DMS153 treated with DMSO at 0.1 percent for 48 hours (cell line): ENCODE results near the gene ASIC4.

Experiments
- DNase-seq: peaks from one replicate; lab custom pipeline; 2025; ENCODE audit not compliant: unreplicated experiment; lab: John Stamatoyannopoulos, UW

Gene ASIC4

GRCh38 chr2:219496825-219497494, 17.3 kb upstream of the ASIC4 start:
- no peak for DNase-seq

DNA sequence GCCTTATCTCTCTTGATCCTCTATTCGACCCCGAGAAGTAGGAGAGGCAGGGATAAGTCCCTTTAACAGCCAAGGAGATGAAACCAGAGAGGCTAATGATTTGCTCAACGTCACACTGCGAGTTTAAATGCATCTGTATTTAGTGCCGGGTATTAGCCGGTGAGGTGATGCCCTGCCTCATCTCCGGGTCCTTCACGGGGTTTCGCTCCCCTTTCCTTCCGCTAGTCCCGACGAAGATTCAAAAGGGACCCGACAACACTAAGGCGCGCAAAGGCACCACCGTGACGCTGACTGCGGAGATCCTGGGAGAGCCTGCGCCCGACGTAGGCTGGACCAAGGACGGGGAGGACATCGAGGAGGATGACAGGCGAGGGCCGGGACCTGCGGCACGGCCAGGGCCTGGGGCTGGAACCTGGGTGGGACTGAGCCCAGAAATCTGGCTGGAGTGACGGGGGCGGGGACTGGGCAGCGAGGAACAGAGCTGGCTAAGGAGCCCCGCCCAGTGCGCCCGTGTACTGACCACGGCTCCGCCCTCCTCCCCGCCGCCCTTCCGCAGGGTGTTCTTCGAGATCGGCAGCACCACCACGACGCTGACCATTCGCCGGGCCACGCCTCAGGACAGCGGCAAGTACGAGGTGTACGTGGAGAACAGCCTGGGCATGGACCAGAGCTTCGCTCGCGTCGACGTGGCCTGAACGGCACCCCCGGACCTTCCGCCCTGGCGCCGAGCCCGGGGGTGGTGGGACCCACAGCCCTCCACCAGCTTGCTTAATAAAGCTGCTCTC, 16.6 kb upstream of the ASIC4 start:
- no peak for DNase-seq

- DNase-seq = peak; percentile 96
Measured at GRCh38 chr2:219498280-219499057, 15.8 kb upstream of the ASIC4 start, which contains the start of gene GMPPA. TSS of gene GMPPA (plus strand) at chr2:219498891. CDS start at chr2:219499976, 1,085 bp downstream.

DNA sequence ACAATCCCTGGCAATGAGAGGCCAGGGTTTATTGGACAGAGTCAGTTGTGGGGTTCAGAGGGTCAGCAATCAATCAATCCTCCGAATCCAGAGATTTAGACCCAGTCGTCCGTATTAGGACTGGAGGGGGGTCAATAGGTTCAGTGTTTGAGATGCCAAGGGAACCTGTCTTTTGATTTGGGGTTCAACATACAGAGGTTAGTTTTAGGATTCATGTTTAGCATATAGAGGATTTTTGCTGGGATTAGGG, 15.3 kb upstream of the ASIC4 start:
- DNase-seq = no peak

- DNase-seq = no peak
Measured at GRCh38 chr2:219499555-219499954, 14.7 kb upstream of the ASIC4 start.

DNA sequence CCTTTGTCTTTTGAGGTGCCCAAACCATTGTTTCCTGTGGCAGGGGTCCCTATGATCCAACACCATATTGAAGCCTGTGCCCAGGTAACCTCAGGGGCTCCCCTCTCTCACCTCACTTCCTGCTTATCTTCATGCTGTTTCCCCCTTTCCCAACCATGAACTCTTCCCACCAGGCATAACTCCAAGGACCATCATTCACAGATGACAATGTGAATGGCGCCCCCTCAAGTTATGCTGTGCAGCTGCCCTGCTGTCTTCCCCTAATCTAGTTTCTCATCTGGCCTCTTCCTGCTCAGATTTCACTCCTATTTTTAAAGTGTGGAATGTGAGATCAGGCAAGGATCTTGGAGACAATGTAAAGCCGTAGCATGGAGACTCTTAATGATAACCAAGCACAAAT, 14.1 kb upstream of the ASIC4 start:
- DNase-seq = no peak

- no peak for DNase-seq
Measured at GRCh38 chr2:219501849-219502248, 12.4 kb upstream of the ASIC4 start.

DNA sequence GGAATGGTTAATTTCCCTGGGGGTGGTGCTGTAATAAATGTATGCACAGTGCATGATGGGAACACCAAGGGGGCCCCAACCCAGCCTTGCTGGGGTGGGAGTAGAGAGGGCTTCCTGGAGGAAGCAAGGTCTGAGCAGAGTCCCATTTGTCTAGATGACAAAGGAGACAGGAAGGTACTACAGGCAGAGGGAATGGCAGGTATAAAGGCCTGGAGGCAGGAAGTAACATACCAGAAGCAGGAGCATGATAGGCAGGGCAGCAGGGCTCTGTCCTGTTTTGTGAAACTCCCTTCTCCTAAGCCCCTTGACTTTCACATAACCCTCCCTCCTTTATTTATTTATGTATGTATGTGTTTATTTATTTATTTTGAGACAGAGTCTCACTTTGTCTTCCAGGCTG, 11.7 kb upstream of the ASIC4 start:
- DNase-seq = no peak

GRCh38 chr2:219505585-219505984, 8.7 kb upstream of the ASIC4 start:
- no peak for DNase-seq

DNA sequence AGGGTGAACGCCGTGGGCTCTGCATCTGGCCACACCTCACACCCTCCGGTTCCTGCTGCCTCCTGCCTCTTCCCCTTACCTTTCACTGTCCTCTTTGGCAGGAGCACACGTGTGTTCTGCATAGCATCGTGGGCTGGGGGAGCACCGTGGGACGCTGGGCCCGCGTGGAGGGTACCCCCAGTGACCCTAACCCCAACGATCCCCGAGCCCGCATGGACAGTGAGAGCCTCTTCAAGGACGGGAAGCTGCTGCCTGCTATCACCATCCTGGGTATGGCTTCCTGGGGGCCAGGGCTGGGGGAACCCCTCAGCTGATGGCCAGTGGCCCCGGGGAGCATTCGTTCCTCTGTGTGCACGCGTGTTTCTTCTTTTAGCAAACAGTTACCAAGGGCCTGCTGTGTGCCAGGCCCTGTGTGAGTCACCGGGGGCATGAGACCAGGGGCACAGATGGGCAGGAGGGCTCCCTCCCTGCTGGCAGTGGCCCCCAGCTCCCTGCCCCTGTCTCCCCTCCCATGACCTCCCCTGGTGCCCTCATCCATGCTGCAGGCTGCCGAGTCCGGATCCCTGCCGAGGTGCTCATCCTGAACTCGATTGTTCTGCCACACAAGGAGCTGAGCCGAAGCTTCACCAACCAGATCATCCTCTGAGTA, 8.0 kb upstream of the ASIC4 start:
- no peak for DNase-seq

DNA sequence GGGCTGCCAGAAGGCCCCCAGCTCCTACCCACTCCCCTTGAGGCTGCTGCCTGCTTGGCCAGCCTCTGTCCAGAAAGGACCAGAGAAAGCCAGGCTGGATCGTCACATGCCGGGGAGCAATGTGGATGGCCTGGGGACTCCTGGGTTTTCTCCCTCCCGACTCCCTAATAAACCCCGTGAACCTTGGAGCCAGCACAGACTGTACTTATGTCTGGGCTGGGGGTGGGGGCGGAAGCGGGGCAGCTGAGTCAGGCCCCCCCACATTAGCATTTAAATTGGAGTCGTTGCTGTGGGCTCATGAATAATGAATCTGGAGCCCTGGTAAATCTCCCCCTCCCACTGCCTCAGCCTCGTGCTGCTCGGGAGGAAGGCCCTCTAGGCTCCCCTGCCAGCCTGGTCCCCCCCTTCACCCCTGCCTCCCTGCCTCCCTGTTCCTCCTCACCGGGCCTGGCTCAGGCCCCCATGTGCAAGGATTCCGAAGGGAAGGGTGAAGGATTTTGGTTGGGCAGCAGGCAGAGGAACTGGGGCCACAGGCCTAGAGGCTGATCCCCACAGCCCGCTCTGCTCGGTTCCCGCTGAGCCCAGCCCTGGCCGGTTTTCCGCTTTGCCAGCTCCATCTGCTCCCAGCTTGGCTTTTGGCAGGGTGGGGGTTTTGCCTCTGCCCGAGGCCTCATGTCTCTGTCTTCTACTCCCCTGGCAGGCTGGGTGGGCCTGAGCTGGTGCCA, 7.3 kb upstream of the ASIC4 start:
- no peak for DNase-seq

GRCh38 chr2:219507581-219508443, 6.5 kb upstream of the ASIC4 start:
- no peak for DNase-seq

GRCh38 chr2:219508444-219508734, 5.9 kb upstream of the ASIC4 start:
- no peak for DNase-seq

DNA sequence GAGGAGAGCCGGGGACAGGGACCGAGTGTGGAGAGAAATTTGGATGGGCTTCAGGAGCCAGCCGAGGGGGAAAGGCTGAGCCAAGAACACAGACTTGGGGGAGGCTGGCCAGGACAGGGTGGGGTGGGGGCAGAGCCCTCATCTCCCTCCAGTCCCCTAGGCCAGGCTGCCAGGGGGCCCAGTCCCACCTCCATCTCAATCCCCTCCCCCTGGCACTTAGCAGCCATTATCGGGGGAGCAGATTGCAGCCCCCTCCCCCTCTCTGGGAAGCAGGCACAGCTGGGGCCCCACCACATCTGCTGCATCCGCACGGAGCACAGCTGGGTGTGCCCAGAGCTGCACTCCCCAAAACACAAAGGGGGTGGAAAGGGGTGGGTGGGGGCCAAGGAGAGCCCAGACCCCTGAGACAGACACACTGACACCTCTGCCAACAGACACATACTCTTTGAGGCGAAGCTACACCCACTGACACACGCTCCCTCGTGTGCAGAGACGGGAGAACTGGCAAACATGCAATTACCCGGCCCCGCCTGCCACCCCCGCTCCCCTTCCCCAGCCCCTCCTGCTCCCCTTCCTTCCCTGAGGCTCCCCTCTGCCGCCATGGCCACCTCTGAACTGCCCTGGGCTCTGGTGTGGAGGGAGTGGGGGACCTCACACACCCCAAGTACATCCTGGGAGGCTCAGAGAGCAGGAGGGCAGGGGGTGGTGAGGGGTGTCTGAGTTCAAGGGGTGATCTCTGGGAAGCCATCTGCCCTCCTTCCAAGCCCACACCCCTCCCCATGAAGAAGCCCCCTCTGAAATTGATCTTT, 5.1 kb upstream of the ASIC4 start:
- no peak for DNase-seq

DNA sequence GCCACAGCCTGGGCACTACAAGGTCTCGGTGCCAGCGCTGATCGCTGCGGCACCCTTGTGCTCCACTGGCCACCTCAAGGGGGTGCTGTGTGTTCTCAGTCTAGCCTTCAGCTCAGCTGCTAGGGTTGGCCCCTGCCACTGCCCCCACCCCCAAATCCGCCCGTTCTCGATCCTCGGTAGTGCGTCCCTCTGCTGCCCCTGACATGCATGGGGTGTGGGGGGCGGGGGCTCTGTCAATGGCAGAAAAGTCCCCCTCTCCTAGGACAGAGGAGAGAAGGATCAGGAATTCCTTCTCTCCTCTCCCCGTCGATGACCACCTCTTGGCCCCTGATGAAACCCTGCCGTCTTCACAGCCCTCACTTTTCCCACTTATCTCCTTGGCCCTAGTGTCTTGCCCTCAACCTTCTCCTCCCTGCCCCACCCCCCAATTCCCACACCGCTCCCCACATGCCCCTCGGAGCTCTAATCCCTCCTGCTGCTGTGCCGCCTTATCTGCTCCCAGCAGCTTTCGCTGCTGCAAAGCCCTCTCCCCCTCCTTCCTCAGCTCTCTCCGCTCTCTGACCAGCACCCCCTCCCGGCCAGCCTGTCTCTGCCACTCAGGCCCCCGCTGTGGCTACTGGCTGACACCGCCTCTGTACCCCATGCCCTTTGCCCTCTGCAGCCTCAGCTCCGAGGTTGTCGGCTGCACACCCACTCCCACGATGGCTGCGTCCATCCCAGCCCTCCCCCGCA, 4.3 kb upstream of the ASIC4 start:
- DNase-seq = peak; percentile 45

- no peak for DNase-seq
Measured at GRCh38 chr2:219510512-219511135, 3.7 kb upstream of the ASIC4 start.

DNA sequence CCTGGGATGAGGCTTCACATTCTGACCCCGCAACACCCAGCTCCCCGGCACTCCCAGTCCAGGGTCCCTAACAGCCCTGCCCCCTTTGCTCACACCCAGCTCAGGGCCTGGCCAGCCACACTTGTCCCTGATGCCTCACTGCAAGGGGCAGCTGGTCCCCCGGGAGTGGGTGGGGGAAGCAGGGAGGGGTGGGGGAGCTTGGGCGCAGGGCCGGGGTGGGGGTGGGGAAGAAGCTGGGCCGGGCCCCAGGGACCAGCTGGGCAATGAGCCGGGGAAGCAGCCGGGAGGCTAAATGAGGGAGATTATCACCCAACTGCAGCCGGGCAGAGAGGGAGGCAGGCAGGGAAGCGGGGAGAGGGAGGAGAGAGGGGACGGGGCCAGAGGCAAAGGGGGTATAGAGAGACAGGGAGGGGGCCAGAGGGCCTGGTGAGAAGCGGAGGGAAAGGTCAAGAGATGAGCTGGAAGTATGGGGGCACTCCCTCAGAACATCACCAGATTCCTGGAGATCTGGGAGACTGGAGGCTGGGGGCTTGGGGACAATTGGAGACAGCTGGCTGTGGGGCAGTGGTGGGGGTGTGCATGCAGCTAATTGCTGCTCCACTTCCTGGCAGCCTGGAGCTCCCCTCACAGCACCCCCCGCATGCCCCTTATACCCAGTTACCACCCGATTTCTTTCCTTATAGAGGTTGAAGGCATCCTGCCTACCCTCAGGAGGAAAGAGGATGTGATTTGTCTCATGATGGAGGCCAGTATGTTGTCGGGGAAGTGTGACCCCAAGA, 2.5 kb upstream of the ASIC4 start:
- no peak for DNase-seq
